Activated CD8-positive, alpha-beta memory T cell treated with anti-CD3 and anti-CD28 coated beads, Interleukin-2, amount 50 U/mL, for 4 hours (primary cell): ENCODE results near the gene IGFN1.
"Not testable (repeated sequence)": the region's sequence is repeated elsewhere in the genome, so short reads cannot be mapped to it uniquely, and the experiment has no call there.

Experiments
- DNase-seq: peaks from one replicate; pipeline ENCODE4 v3.0.0-alpha.2; 2020

Gene IGFN1

DNA sequence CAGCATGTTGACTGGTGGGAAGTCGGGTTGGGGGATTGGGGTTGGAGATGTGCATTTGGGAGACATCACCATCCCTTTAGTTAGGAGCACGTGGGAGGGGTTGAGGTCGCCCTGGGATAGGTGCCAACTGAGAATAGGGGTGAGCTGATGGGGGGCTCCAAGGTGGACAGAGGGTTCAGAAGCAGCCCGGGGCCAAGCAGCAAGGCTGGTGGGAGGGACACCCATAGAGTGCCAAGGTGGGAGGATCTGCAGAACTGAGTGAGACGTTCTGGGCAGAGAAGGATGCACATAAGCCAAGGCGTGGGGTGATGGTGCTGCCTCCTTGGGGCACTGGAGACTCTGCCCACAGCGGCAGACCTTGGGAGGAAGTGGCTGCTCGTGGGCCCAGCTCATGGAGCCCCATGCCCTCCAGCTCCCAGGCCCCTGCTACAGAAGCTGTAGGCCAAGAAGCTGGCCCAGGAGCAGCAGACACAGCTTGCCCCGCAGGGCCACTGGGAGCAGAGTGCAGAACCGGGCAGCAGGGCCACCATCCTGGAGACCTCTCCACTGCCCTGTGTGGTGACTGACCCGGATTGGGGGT, 61.3 kb downstream of the IGFN1 start:
- no peak for DNase-seq

DNA sequence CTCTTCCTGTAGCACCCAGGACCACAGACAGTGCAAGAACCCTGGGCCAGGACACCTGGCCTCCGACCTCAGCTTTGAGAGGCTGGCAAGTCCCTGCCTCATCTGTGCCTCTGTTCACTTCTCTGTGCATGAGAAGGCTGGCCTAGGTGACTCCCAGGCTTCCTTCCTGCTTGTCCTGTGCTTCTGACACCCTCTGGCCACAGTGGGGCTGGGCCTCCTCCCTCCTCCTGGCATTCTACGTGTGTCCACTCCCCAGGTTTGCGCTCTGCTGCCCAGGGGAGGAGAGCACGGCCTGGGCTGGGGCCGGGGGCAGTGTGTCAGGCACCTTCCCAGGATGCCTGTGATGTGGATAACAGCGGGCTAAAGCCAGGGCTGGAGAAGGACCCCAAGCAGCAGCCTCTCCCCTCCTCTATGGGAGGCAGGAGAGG, 62.3 kb downstream of the IGFN1 start:
- no peak for DNase-seq

DNA sequence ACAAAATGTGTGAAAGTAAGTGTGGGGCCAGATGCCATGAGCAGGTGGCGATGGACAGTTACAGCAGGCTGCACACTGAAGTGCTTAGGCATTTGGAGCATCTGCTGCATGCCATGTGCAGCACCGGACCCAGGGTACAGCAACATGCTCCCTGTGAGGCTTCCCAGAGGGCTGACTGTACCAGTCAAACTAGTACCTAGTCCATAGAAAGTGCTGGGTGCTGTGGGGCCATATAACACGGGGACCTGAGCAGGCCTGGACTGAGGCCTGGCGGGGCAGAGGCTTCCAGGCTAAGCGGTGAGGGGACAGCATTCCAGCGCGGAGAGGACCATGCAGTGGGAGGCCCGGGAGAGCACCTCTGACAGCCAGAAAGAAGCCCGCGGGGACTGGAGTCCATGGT, 62.8 kb downstream of the IGFN1 start:
- DNase-seq, result no peak

DNA sequence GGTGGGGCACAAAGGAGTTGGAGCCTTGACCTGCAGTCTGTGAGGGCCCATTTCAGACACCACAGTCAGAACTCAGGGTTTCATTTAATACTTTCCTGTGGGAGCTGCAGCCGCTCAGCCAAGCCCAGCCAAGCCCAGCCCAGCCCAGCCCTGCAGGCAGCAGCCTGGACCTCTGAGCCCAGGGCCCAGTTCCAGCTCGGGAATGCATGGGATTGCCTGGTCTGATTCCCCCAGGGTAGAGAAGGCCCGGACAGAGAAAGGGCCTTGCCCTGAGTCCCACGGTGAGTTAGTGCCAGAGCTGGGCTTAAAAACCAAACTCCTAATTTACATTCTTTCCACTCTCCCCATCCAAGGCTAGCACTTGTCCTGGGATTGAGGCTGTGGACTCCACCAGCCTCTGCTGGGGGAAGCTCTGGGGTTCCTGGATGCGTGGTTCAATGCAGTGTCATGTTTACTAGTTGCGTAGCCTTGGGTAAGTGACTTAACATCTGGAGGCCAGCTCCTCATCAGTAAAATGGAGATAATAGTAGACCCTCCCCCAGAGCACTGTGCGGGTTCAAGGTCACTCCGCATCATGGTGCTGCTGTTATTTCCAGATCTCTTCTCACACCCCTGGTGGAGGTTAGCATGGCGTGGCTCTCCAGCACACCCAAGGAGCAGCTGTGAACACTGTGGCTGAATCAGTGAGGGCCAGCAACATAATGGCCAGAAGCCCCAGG, 63.4 kb downstream of the IGFN1 start:
- DNase-seq, result no peak

DNA sequence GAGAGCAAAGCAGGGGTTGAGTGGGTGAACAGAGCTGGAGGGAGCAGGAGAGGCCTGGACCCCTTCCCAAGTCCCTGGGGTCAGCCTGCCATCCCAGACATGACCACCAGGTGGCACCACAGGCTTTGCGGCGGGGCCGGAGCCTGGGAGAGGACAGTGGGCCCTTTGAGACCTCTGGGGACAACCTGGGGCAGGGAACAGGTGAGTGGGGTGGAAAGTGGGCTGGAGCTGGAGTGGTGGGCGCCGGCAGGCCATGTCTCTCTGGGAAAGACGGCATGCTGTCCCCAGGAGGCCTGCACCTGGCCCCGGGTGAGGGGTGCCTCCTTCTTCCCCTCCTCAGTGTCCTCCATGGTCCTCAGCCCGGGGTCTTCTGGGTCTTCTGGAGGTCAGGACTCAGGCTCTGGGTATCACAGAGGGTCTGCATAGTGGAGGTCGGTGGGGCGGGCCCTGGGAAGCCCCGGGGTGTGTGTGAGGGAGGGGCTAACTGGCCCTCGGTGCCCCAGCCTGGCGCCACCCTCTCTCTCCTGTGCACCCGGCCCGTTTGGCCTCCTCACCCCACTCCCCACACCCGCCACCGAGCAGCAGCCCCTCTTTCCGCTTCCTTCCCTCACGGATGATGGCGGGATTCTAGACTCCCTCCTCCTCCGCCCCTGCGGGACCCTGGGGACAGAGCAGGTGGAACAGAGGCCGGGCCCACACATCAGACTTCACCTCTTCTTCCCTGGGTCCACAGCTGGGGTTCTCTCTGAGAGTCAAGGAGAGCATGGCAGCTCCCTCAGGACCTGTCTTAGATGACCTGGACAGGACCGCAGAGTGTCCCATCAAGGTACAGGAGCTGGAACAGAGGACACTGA, 64.2 kb downstream of the IGFN1 start:
- peak; percentile 66 for DNase-seq

DNA sequence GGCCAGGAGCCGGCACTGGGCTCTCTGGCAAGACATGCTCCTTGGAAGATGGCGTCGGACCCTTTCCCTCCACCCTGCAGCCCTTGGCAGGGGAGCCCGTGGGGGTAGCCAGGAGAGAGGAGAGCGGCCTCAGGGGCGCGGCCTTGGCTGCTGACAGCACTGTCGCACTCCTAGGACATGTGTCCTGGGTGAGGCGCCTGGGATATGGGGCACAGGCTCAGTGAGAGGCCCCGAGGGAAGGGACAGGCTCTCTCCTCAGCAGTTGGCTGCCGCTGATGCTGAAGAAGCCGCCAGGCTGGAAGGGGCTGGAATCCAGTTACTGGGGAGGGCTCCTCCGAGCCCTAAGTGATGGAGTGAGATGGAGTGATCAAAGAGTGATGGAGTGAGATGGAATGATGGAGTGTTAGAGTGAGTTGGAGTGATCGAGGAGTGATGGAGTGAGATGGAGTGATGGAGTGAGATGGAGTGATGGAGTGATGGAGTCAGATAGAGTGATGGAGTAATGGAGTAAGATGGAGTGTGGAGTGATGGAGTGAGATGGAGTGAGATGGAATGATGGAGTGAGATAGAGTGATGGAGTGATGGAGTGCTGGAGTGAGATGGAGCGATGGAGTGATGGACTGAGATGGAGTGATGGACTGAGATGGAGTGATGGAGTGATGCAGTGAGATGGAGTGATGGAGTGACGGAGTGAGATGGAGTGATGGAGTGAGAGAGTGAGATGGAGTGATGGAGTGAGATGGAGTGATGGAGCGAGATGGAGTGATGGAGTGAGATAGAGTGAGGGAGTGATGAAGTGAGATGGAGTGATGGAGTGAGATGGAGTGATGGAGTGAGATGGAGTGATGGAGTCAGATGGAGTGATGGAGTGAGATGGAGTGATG, 65.1 kb downstream of the IGFN1 start:
- no peak for DNase-seq

DNA sequence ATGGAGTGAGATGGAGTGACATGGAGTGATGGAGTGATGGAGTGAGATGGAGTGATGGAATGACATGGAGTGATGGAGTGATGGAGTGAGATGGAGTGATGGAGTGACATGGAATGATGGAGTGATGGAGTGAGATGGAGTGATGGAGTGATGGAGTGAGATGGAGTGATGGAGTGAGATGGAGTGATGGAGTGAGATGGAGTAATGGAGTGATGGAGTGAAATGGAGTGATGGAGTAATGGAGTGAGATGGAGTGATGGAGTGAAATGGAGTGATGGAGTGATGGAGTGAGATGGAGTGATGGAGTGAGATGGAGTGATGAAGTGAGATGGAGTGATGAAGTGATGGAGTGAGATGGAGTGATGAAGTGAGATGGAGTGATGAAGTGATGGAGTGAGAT, 67.5 kb downstream of the IGFN1 start:
- not testable (repeated sequence) for DNase-seq

DNA sequence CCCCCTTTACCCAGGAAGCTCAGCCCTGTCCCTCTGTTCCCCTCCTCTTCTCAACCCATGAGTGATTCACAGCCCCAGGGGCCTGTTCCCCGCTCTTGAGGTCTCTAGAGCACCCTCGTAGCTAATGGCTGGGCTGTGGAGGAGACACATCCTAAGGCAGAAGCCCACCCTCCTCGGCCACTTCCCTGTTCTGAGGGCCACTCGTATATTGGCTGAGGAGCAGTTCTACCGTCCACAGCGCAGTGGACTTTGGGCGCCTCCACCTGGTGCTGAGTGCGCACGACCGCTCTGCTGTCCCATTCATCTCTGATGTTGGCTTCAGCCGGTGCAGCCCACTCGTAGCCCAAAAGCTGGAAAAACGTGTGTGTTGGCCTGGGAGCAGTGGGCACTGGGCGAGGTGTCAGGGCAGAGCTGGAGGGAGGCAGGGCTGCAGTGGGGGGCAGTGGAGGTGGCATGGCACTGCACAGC, 68.2 kb downstream of the IGFN1 start:
- no peak for DNase-seq

DNA sequence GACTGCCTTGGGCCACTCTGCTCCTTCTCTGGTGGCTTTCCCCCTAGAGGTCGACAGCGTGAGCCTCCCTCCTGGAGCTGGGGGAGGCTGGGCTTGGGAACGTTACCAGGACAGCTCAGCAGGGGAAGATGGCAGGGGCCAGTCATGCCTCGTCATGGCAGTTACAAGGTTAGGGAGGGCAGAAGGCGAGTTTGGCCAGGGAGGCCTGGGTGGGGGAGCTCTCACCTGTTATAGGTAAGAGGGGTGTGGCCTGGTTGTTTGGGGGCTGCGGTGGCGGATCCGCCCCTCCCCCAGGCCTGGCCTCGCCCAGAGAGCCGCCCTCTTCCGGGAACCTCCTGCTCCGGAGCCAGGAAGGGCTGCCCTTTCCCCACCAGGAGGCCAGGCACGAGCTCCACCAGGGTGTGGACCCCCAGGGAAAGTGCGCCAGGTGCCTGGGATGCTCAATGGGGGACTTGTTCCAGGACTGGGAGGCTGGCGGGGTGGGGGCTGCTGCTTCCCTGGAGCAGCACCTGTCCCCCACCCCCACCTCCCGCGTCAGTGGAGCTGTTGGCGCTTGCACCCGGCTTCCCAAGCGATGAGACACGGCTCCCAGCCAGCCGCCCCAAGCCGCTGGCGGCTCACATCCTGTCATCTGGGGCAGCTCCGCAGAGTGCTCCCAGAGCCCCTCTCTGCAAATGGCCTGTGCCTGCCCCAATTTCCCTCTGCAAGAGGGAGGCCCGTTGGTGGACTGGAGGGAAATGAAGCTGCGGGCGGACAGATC, 69.0 kb downstream of the IGFN1 start:
- DNase-seq, result no peak

DNA sequence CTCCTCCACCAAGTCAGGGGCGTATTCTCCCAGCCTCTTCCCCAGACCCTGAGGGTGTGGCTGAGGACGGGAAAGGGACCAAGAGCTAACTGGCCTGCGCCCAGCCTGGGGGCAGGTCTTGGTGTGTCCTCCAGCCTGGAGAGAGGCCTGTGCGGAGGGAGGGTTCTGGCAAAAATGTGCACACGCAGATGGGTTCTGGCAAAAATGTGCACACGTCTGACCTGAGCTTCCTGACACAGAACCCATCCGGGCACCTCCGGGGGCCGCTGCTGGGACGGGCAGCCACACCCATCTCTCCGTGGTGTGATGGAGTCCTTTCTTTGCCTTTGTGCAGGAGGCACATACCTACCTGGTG, 69.6 kb downstream of the IGFN1 start:
- DNase-seq, result no peak

DNA sequence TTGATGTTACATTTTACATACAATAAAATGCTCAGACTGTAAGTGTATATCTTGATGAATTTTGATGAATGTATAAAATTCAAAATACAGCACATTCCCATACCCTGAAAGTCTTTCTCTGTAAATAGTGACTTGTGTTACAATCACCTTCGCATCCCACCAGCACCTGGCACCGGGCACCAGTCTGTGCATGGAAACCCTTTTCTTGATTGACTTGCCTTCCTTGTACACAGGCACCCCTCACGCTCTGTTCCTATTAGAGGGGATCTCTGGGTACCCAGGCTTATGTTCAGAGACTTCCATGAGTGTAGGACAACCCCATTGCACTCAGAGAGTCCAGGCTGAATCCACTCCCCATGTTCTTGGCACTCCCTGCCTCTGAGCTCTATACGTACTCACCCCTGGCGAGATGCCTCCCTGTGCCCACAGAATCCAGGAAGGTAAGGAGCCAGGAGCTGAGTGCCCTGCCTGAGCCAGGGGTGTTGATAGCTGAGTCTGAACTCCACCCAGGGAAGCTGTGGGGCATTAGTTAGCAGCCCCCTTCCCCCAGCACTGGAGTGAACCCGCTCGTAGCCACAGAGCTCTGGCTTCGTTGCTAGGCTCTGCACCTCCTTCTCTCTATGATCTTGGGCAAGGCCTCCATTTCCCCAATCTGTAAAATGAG, 70.2 kb downstream of the IGFN1 start:
- no peak for DNase-seq

DNA sequence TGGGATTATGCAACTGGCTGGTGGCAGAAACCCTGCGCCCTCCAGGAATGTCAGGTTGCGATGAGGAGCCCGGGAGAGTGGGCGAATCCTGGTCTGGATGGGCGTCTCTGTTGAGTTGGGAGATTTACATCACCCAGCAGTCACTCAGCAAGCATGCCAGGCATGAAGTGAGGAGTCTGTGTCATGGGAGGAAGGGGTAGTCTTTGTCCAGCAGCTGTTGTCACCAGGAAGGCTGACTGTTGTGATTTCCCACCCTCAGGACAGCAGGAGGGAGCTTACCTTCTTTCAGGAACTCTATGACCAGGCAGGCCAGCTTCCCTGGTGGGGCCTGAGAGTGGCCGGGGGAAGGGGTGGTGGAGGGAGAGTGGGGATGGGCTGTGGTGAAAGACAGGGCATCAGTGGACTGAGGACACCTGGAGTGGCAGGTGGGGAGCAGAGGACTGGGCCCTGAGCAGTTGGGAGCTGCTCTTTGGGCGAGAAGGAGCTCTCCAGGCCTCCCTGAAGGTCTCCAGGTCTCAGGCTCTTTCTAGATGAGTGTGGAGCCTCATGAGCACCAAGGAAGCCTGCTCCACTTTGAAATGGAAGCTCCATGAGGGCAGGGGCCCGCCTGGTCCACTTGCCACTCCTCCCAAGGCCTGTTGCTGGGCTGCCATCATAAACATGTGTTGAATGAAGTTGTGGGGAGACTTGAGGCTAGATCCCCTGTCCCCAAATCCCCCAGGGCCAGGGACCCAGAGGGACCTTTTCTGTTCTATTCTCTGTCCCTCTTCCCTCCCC, 71.3 kb downstream of the IGFN1 start:
- no peak for DNase-seq

DNA sequence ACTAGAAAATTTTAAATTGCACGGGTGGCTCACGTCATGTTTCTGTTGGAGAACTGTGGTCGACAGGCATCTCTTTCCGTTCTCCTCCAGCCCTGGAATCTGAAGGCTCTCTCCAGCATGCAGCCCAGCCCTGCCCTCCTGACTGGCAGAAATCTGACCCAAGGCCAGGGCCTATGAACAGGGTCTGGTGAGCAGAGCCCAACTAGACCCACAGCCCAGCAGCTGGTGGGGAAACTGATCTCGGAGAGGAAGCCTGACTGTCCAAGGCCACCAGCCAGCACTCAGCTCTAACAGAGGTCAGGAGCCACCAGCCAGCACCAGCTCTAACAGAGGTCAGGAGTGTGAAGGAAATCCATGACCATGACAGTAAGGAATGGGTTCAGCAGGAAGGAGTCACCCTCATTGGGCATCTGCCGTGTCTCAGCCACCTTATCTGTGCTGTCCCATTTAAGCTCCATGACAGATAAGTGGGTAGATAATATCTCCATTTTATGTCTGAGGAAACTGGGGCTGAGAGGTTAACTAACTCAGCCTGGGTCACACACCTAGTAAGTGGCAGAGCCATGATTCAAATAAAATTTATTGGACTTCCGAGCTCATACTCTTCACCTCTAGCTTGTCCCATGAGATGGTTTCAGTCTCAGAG, 72.5 kb downstream of the IGFN1 start:
- no peak for DNase-seq

DNA sequence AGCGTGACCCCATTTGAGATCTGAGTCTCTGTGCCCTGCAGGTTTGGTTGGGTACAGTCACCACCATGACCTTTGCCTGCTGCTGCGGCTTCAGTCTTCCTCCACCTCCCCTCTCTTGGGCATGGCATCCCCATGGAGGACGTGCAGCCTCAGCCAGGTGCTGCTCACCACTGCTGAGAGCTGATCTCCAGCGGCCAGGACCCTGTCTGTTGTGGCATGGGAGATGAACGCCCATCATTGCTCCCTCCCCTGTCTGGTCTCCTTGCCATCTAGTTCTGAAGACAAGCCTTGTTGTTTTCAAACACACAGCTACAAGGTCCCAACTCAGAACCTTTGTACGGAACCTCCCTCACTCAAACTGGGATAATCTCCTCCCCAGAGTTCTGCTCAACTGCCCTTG, 73.4 kb downstream of the IGFN1 start:
- DNase-seq, result no peak

DNA sequence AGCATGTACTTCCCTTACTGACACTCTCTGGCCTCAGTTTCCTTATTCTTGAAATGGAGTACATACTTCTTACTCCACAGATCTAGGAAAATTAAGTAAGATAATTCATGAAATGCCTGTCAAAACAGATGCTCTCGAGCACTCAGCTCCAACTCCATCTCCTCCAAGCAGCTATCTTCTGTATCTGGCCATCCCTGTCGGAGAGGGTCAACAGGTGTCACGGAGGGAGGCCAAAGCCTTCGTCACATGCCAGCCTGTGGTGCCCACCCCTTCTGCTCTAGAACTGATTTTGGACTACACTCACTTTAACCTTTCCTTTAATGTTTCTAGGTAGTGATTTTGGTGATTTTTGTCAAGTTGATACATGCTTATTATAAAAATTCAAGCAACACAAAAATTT, 73.9 kb downstream of the IGFN1 start:
- no peak for DNase-seq

DNA sequence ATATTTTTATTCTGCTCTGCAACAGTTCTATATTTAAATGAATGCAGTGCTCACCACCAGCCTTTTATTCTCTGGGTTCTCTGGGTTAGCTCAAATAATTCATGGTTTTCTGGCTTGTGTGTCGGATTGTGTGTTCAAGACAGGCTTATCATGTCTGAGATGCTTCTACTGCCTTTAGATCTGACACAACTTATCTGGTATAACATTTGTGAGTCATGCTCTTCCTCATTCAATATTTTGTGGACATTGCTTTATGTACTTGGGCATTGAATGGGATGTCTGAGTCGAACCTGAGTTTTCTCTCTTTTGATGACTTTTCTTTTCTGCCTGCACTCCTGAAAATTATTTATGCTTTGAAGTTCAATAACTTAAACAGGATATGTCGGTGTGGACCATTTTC, 75.1 kb downstream of the IGFN1 start:
- DNase-seq, result no peak

DNA sequence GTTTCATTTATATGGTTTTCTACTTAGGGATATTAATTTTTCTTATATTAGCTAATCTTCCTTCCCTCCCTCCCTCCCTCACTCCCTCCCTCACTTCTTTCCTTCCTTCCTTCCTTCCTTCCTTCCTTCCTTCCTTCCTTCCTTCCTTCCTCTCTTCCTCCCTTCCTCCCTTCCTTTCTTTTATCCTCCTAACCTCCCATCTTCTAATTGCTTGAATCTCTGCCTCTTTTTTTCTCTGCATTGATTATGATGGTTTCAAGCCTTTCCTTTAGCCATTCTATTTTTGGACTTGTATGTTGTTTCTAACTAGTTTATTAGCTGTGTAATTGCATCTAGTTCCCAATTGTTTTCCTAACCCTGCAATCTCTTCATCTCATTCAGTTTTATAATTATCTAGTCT, 75.7 kb downstream of the IGFN1 start:
- no peak for DNase-seq

DNA sequence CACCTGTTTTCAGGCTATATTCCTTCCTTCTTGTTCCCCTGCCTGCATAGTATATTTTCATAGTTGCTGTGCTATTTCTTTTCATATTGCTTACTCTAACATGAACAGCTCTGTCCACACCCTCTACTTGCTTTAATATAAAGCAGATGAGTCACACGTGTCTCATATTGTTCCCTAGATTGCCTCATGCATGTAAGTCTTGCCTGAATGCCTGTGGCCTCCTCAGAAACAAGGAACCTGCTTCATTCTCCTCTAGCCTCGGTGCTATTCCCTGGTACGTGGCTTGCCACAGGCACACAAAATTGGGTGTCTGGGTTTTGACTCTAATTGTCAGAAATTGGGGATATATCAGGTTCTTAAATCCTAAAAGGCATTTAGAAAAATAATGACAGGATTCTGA, 76.2 kb downstream of the IGFN1 start:
- no peak for DNase-seq

DNA sequence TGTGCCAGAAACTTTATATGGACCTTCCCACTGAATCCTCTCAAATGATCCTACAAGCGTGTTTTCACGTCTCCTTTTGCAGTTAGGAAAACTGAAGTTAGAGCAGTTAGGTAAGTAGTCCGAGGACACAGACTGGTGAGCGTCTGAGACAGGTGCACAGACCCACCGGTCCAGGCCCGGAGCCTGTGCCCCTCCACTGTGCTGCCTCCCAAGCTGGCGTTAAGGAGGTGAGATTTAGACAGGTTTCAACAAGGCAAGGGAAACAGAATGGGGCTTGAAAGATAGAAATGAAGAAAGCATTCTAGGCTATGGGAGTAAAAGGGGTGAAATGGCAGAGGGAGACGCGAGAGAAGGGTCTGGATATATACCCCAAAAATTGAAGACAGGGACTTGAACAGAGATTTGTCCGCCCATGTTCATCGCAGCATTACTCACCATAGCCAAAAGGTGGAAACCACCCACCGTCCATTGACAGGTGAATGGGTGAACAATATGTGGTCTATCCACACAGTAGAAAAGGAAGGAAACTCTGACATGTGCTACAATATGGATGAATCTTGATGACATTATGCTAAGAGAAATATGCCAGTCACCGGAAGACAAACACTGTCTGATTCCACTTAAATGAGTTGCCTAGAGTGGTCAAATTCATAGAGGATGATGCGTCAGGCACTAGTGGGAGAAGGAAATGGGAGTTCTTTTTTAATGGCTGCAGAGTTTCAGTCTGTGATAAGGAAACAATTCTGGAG, 77.0 kb downstream of the IGFN1 start:
- no peak for DNase-seq
